GM23248 (cell line): ENCODE results near the gene EFCAB7.

ENCODE experiments used
- EZH2 ChIP-seq: fragments of 200-600 bp; sonication (generic); IDR thresholded peaks from 2 replicates; pipeline ENCODE4 v1.6.1; 2018; ENCODE audit warnings: antibody characterized with exemption, mild to moderate bottlenecking; ENCODE audit not compliant: insufficient read depth, poor library complexity, severe bottlenecking
- EZH2phosphoT487 ChIP-seq: fragments of 200-600 bp; sonication (generic); IDR thresholded peaks from 2 replicates; pipeline ENCODE4 v1.6.1; 2018; ENCODE audit warnings: antibody characterized with exemption, moderate library complexity, mild to moderate bottlenecking, low read depth; ENCODE audit not compliant: insufficient read depth

DNA sequence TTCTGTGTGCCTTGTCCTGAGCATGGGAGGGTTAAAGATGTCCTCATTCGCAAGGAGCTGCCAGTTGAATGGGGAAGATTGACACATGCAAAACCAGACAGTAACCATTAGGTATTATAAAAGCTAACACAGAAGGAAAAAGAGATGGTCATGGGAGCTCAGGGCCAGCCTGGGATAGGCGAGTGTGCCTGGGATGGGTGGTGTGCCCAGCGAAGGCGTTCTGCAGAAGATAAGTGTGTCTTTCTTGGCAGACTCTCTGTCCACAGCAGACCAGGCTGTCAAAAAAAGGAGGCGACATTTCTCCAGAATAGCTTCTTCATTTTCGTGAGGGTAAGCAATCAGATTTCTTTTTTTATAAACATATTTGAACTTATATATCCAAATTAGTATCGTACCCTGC is 84.0 kb downstream of the EFCAB7 start:
- TF ChIP-seq EZH2 (no peak), EZH2phosphoT487 (no peak)
